Adrenal gland (tissue), 5 donors: ENCODE results near the gene VRK1.

Experiments
- POLR2A ChIP-seq, 2 donors: fragments of 450-650 bp; IDR thresholded peaks; one replicate each; pipeline ENCODE4 v1.6.1; 2017; ENCODE audit warnings: antibody characterized with exemption in 2 of 2, mild to moderate bottlenecking in 2 of 2, moderate library complexity in 1 of 2
- TF ChIP-seq, protein P1 (sequence below), 6 experiments: fragments of 450-650 bp in 4 of 6; fragments of 200-600 bp in 2 of 6; sonication (generic) in 1 of 6; IDR thresholded peaks; 1 replicate in 5 of 6; 2 replicates in 1 of 6; pipeline versions ENCODE4 v1.5.1 to v1.8.0; 2016 to 2021; ENCODE audit warnings: antibody characterized with exemption in 6 of 6, mild to moderate bottlenecking in 2 of 6, moderate library complexity in 1 of 6
- donor health status: DM: no; HTN: no; CAD: no.

DNA sequence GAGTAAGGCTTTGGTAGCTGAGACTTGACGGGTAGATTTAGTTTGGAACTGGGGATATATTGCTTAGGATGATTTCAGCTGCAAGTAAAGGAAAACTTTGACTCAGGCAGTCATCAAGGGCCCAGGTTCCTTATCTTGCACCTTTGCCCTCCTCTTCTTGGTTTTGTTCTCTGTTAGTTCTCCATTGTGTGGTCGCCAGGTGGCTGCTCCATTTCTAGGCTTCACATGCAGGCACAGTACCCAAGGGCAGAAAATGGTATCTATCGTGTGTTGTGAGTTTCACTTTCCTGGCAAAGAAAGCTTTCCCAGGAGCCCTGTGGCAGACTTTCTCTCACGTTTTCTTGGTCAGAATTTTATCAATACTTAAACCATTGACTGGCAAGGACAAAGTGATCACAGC lies 50.8 kb downstream of the VRK1 start:
- TF ChIP-seq, protein P1, sequence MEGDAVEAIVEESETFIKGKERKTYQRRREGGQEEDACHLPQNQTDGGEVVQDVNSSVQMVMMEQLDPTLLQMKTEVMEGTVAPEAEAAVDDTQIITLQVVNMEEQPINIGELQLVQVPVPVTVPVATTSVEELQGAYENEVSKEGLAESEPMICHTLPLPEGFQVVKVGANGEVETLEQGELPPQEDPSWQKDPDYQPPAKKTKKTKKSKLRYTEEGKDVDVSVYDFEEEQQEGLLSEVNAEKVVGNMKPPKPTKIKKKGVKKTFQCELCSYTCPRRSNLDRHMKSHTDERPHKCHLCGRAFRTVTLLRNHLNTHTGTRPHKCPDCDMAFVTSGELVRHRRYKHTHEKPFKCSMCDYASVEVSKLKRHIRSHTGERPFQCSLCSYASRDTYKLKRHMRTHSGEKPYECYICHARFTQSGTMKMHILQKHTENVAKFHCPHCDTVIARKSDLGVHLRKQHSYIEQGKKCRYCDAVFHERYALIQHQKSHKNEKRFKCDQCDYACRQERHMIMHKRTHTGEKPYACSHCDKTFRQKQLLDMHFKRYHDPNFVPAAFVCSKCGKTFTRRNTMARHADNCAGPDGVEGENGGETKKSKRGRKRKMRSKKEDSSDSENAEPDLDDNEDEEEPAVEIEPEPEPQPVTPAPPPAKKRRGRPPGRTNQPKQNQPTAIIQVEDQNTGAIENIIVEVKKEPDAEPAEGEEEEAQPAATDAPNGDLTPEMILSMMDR (IDR thresholded peaks at IDR 0.05): no peak
- no peak for TF ChIP-seq POLR2A (IDR thresholded peaks at IDR 0.05)
